GM19351 (cell line): ENCODE data around the gene APOO.
"Not testable (repeated sequence)": the region's sequence is repeated elsewhere in the genome, so short reads cannot be mapped to it uniquely, and the experiment has no call there.

ENCODE experiments used
- ATAC-seq: cut with Tn5 transposase; IDR thresholded peaks from one replicate; pipeline ENCODE4 v1.9.1; 2021; ENCODE audit warnings: mild to moderate bottlenecking, moderate library complexity; ENCODE audit not compliant: unreplicated experiment

The APOO gene

DNA sequence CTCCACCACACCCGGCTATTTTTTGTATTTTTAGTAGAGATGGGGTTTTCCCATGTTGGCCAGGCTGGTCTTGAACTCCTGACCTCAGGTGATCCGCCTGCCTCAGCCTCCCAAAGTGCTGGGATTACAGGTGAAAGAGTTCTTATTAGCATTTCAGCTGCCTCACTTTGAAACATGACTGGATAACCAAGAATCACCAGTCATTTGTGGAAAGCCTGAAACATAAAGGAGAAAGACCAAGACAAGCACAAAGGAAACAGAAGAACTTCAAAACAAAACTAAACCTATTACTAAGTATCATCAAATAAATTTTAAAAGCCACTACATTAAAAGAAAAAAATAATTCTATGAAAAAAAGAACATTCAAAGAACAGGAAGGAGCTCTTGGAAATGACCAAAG, 45.8 kb downstream of the APOO start:
- not testable (repeated sequence) for ATAC-seq

DNA sequence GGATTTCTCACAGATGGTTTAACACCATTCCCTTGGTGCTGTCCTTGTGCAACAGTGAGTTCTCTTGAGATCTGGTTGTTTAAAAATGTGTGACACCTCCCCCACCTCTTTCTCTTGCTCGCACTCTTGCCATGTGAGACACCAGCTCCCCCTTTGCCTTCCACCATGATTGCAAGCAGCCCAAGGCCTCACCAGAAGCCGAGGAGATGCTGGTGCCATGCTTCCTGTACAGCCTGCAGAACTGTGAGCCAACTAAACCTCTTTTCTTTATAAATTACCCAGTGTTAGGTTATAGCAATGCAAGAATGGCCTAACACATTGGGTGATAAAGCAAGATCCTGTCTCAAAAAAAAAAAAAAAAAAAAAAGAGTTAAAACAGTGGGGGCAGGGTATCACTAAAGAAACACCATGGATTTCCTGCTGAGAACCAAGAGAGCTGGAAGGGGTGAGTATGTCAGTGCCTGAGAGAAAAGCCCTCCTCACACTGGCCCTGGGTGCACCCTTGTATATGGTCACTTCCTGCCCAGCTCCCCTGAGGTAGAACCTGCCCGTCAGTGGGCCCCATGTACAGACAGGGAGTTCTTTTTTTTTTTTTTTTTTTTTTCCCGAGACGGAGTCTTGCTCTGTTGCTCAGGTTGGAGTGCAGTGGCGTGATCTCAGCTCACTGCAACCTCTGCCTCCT, 46.4 kb downstream of the APOO start:
- ATAC-seq: no peak

DNA sequence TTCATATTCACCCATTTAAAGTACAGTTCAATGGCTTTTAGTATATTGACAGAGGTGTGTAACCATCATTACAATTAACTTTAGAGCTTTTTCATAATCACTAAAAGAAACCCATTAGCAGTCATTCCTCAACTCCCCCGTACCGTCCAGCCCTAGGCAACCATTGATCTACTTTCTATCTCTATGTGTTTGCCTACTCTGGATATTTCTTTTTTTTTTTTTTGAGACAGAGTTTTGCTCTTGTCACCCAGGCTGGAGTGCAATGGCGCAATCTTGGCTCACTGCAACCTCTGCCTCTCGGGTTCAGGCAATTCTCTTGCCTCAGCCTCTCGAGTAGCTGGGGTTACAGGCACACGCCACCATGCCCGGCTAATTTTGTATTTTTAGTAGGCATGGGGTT, 48.5 kb downstream of the APOO start:
- not testable (repeated sequence) for ATAC-seq

DNA sequence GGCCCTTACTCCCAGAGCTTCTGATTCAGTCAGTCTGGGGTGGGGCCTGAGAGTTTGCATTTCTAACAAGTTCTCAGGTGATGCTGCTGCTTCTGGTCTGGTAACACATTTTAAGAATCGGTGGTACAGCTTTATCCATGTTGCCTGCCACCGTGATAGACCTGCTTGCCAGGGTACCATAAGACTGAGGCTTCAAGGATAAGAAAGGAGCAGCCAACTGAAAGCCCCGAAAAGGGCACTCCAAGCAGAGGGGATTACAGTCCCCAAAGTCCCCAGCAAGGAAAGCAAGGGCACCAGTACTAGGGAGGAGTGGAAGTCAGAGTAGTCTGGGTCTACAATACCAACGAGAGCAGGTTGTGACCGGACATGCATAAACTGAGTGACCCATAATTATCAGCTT, 49.8 kb downstream of the APOO start:
- no peak for ATAC-seq

DNA sequence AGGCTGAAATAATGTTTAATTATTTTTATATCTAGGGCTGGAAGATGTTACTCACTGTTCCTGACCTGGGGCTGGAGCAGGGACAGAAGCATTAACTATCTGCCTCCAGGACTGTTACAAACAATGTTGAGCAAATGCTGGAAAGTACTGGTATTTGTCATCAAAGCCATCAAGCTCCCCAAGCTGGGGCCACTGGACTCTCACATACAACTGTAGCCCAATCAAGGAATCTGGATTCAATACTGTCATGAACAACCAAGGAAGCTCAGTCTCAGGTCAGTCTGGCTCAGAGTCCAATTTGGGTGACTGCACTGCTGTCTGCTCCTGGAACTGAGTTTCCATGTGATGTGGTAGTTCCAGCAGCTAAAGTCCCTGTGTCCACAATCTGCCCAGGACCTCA, 50.4 kb downstream of the APOO start:
- no peak for ATAC-seq

DNA sequence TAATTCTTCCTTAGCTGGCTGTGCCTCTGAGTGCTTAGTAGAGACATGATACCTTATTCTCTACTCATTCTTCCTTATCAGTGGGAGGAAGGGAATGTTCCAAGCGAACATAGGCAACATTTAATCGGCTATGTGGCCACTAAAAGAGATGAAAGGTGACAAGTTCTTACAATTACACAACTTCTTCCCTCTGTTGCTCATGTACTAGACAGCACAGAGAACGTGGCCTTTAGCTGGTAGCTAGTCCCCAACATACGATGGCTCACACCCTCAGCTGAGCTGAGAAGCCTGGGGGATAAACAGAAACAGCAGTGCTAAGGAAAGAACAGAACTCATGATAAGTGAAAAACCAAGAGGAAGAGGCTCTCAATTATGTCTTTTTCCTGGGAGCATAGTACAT, 52.2 kb downstream of the APOO start:
- ATAC-seq: no peak

DNA sequence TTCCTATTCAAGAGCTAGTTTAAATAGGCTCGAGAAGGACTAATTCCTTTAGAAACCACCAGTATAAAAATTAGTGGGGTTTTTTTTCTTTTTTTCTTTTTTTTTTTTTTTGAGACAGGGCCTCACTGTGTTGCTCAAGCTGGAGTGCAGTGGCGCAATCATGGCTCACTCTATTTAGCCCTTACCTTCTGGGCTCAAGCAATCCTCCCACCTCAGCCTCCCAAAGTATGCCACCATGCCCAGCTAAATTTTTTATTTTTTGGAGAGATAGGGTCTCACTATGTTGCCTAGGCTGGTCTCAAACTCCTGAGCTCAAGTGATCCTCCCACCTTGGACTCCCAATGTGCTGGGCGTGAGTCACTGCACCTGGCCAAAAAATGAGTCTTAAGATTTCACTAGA, 52.8 kb downstream of the APOO start:
- no peak for ATAC-seq

DNA sequence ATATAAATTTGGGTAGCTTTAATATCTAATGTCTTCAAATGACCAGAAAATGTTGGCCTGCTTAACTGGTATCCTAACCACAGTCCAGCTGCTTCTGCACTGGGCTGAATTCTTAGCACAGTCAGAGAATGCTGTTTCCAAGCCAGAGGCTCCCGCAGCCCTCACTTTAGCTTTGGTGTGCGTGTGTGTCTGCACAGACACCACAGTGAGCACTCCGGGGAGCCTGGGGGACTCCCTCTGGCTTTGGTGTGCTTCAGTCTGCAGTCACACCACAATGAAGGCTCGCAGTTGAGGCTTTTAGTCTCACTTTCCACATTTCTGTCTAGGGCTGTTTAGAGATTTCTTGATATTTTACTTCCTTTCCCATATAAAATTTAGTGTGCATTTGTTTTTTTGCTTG, 53.6 kb downstream of the APOO start:
- no peak for ATAC-seq

DNA sequence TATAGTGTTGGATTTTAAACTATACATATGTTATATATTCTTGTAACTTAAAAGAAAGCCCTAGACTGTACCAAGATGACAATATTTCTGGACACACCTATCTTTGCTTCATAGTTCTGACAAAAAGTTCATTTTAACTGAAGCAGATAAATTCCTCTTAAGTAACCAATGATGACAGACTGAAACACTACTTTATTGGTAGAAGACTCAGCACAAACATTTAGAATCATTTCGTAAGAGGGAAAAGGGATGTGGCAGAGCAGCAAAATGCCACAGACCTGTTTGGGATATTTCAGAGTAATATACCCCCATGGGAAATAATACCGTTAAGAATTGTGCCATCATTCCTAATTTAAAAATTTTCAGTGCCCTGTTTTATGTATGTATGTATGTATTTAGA, 56.2 kb downstream of the APOO start:
- no peak for ATAC-seq

DNA sequence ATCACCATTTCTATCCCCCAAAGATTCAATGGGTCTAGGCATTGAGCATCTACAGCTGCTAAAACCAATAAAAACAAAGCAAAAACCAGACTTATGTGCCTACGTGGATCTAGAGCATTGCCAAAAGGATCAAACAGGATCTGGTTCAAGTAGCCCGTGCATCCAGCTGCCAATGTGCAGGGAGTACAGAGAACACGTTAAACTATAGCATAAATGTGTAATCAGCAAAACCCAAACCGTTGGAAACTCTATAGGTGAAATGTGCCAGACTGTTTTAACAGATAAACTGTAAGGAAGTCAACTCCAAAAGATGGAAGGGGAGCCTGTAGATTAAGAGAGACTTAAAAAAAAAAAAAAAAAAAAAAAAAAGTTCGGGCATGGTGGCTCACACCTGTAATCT, 58.5 kb downstream of the APOO start:
- ATAC-seq: no peak

DNA sequence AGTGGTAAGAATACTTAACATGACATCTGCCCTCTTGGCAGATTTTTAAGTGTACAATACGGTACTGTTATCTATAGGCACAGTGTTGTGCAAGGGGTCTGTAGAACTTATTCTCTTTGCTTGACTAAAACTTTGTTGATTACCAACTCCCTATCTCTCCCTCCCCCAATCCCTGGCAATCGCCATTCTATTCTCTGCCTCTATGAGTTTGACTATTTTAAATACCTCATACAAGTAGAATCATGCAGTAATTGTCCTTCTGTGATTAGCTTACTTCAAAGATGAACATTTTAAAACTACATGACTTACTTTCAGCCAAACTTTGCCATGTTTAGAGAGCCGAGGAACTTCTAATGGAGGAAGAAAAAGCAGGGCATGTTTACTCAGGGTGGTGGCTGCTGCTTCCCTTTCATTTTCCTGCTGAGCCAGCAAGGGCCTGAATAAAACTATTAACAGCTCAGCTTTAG, 62.4 kb downstream of the APOO start:
- no peak for ATAC-seq

DNA sequence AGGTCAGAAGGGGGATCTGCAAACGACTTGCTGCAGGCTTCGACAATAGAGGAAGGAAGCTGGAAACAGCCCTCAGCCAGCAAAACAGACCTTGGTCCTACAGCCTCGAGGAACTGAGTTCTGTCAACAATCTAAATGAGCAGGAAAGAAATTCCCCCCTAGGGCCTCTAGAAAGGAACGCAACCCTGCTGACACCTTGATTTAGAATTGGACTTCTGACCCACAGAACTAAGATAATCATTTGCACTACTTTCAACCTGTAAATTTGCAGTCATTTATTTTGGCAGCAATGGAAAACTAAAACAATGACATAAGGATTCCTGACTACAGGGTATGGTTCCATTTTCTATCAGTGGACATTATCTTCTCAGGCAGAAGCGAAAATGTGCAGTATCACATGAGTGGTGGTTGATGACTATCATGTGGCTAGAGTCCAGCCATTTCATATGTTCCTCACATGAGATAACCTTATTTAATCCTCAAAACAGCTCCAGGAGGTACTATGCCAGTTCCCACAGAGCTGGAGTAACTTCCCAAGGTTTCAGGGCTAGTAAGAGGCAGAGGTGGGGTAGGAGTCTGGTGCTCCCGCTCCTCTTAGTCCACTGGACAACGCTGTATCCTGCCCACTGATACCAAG, 63.1 kb downstream of the APOO start:
- no peak for ATAC-seq

DNA sequence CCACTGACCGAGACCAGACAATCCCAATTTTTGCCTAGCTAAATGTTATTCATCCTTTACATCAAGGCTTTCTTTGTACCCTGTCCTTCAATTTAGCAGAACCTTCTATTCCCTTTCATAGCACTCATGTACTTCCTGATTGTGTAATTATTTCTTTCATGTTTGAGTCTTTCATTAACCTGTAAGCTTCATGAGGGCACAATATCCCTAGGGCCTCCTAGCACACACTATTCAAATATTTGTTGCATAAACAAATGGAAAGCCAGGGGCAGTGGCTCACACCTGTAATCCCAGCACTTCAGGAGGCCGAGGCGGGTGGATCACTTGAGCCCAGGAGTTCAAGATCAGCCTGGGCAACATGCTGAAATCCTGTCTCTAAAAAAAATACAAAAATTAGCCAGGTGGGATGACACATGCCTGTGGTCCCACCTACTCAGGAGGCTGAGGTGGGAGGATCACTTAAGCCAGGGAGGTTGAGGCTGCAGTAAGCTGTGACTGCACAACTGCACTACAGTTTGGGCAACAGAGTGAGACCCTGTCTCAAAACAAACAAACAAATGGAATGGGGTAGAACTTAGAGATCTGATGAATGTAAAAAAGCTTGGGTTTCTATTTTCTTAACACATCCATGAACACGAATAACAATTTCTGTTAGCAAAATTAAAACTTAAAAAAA, 65.8 kb downstream of the APOO start:
- no peak for ATAC-seq

DNA sequence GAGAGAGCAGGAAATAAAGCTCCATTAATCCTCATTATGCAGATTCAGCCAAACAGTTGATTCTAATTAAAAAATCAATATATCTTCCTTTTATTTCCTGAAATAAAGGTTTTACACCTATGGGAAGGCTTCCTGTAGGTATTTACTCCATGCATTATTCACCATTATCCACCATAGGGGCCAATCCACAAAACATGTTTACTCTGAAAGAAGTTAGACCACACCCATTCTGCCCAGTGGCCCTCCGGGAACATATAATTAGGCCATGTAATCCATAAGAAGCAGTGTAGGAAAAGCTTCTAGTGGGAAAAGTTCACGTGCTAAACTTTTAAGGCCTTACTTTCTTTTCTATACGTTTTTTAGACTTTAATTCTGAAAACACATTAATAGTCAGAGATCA, 67.1 kb downstream of the APOO start:
- no peak for ATAC-seq

DNA sequence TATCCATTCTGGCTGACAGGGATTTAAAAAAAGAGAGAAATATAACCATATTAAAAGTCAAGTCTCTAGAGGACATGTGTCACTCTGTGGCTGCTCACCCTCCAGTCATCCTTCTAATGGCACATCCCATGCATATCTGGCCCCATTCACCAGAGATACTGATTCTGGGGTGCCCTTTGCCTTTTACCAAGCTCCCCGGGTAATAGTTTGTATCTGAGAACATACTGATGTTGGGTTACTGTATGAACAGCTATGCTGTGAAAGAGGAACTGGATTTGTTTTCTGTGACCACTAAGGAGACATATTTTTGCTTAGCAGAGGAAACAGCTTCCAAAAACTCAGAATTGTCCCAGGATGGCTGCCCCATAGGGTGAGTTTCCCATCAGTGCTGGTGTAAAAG, 68.8 kb downstream of the APOO start:
- no peak for ATAC-seq

DNA sequence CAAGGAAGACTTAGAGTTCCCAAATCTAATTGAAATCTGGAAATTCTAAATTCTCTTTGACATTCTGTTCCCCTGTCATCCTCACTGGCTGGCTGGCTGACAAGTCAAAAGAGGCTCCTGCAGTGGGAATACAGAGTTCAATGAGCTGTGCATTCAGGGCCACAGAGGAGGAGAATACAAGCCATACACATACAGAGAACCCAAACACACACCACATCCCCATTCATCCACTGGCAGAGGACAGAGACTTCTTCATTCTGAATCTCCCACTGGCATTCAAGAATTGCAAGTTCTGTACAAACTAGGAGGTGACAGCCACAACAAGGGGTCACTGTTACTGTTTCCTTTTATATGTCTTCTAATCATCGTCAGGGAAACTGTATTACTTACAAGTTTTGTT, 75.0 kb downstream of the APOO start:
- no peak for ATAC-seq

DNA sequence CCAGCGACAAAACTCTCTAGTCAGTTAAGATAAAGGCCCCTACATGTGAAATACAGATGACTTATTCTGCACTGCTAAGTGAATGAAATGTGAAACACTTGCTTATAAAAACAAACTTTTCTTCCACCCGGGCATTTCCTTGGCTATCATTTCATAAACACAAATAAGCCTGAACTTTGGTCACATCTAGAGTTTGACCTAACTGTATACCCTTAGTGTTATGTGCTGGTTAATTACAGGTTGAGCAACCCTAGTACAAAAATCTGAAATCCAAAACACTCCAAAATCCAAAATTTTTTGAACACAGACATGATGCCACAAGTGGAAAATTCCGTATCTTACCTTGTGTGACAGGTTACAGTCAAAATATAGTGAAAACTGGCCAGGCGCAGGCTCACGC, 78.9 kb downstream of the APOO start:
- no peak for ATAC-seq

DNA sequence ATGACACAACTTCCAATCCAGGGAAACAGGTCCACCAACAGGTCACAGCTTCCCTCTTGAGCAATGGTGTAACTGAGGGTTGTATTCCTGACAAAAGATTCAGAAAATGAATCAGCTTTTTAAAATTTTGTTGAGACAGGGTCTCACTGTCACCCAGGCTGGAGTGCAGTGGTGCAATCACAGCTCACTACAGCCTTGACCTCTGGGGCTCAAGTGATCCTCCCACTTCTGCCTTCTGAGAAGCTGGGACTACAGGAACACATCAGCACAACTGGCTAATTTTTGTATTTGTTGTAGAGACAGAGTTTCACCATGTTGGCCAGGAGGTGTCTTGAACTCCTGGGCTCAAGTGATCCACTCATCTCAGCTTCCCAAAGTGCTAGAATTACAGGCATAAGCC, 81.1 kb downstream of the APOO start:
- no peak for ATAC-seq

DNA sequence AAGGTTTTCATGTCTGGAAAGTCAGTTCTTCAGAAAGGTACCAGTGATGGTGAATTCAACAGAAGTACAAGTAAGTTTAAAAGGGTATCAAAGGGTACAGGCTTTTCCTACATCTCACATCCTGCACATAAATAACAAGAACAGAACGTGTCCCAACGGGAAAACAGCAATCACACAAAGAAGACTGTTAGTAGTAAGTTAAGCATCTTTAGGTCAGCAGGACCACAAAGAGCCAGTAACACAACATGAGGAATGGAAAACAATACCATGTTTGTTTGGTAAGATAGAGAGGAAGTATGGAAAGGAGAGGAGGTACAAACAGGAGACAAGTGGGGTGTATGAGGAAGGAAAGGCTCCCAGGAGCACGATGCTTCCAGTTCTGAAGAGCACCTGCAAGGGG, 81.5 kb downstream of the APOO start:
- no peak for ATAC-seq

DNA sequence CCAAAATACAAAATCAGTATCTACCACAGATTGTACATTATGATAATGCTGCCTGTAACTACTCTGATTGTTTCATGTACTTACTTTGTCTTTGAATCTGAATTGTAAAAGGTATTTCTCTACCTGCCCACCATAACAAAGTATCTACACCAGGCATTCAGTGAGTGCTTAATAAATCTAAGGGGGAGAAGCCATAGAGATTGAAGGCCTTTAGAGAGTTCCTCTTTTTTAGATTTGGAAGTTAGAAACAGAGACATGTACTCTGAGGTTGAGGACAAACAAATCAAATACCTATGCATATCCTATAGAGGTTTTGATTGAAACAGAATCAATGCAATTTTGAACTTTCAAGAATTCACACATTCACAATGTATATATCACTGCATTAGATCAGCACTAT, 82.1 kb downstream of the APOO start:
- ATAC-seq: no peak

DNA sequence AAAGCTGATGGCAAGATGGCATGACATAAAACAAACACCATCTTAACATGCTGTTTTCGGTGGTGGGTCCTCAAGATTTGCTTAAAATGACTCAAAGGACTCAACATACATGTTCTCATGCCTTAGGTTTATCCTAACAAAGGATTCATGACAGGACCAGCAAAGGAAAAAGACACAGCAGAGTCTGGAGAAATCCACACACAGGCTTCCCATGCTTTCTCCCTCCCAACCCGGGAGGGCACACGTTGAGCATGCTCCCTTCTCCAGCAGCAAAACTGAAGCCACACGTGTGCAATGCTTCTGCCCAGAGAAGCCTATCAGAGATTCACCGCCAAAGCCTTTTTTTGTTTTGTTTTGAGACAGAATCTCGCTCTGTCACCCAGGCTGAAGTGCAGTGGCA, 84.9 kb downstream of the APOO start:
- ATAC-seq: no peak

DNA sequence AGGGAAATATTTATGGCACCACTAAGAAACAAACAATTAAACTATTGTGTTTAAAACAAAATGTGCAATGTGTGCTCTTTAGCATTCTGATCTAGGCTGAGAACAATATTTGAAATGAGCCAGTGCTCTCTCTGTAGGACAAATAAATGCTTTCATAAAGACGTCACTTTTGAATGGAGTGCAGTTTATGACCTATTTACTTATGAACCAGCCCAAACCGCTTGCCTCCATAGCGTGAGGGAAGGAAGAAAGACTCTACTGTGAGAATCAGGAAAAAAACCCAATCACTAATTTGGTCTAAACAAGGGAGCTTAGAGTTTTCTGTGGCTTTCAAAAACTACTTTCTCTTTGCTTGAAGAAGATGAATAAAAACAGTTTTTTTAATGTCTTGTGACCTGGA, 85.3 kb downstream of the APOO start:
- ATAC-seq: no peak
